ENCODE results near the gene STK35.

STK35 gene

DNA sequence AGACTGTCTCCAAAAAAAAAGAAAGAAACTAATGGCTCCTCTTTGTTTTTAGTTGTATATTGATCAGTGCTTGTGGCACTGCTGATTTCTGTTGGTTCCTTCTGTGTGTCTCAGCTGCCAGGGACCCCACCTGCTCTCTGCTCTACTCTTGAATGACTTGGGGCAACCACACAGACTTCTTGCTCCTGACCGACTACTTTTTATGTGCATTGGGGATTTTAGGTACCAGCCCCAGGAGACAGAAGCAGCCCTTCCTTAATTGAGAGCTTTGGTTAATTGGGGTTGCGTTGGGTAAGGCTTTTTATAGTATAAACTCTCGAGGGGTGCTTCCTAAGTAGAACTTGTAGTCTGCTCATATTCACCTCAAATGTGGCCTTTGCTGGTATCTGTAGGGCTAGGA lies 6.9 kb downstream of the STK35 start:
- H3K27ac ChIP-seq: no peak overlapping the region
- no peak for TF ChIP-seq ZFX (IDR thresholded peaks at IDR 0.05; ENCODE audit: borderline replicate concordance)
- TF ChIP-seq, protein P1, sequence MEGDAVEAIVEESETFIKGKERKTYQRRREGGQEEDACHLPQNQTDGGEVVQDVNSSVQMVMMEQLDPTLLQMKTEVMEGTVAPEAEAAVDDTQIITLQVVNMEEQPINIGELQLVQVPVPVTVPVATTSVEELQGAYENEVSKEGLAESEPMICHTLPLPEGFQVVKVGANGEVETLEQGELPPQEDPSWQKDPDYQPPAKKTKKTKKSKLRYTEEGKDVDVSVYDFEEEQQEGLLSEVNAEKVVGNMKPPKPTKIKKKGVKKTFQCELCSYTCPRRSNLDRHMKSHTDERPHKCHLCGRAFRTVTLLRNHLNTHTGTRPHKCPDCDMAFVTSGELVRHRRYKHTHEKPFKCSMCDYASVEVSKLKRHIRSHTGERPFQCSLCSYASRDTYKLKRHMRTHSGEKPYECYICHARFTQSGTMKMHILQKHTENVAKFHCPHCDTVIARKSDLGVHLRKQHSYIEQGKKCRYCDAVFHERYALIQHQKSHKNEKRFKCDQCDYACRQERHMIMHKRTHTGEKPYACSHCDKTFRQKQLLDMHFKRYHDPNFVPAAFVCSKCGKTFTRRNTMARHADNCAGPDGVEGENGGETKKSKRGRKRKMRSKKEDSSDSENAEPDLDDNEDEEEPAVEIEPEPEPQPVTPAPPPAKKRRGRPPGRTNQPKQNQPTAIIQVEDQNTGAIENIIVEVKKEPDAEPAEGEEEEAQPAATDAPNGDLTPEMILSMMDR (IDR thresholded peaks at IDR 0.05): no peak

DNA sequence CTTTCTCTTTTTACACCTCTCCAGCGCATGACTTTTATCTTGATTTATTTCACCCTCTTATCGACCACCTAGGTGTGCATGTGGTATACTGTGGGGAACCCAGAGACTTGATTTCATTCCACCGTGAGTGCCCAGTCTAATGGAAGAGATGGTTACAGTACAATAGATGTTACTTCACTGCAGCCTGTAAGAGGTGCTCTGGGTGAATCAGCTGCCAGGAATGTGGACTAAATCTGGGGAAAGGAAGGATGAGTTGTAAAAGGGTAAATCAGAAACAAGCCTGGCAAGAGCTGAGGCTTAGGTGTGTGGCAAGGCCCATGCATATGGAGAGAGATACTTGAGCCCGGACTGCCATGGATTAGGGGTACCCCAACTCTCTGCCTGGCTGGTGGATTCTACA lies 7.4 kb downstream of the STK35 start:
- H3K27ac ChIP-seq: no peak overlapping the region
- no peak for TF ChIP-seq ZFX (IDR thresholded peaks at IDR 0.05; ENCODE audit: borderline replicate concordance)
- TF ChIP-seq, protein P1 (IDR thresholded peaks at IDR 0.05): no peak

DNA sequence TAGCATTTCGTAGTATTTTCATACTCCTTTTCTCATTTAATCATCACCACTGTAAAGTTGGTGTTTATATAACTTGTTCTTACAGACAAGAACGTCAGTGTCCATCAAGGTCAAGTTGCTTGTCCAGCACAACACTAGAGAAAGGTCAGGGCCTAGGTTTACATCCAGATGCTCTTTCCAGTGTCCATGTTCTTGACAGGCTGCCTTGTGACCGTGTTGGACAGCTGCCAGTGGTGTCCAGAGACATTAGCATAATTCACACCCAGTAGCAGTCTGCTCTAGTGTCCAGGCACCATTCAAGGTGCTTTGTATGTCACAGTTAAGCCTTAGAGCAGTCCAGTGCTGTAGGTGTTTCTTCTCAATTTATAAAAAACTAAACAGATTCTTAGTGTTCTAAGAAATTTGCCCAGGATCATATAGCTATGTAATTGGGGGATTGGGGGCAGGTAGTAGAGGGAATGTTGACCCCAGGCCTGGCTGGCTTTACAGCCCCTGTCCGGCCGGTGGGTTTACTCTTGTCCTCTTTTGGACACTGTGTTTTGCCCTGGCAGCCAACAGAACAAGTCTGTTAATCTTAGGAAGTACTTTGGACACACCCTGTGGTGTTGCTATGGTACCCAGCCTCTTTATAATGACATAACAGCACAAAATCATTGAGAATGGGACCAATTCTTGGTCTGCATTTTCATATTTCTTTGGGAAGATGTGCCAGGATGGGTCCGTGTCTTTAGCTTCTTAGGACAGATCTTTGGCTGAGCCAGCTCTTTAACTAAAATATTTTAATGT lies 8.0 kb downstream of the STK35 start:
- no peak overlapping the region for H3K27ac ChIP-seq

DNA sequence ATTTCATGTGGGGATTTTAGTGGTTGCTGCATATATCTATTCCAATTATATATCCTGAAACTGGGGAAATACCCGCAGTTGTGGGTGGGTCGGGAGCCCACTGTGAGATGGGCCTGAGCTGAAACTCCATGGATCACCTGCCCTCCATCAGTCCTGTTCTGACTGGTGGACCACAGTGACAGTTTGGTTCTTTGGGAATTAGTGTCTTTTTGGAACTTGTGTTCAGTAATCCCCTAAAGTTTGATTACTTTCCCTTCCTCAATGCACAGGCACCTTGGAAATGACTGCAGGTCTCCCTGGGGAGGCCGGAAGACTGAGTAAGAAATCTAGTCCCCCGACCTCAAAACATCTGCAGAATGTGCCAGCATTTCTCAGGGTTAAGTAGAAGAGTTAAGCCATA lies 11.3 kb downstream of the STK35 start:
- no peak overlapping the region for H3K27ac ChIP-seq
- TF ChIP-seq, protein P1 (IDR thresholded peaks at IDR 0.05): no peak

More for the DNA sequence above, 8.0 kb downstream of the STK35 start:
- TF ChIP-seq, protein P1 (IDR thresholded peaks at IDR 0.05): no peak
- no peak for TF ChIP-seq ZFX (IDR thresholded peaks at IDR 0.05; ENCODE audit: borderline replicate concordance)

DNA sequence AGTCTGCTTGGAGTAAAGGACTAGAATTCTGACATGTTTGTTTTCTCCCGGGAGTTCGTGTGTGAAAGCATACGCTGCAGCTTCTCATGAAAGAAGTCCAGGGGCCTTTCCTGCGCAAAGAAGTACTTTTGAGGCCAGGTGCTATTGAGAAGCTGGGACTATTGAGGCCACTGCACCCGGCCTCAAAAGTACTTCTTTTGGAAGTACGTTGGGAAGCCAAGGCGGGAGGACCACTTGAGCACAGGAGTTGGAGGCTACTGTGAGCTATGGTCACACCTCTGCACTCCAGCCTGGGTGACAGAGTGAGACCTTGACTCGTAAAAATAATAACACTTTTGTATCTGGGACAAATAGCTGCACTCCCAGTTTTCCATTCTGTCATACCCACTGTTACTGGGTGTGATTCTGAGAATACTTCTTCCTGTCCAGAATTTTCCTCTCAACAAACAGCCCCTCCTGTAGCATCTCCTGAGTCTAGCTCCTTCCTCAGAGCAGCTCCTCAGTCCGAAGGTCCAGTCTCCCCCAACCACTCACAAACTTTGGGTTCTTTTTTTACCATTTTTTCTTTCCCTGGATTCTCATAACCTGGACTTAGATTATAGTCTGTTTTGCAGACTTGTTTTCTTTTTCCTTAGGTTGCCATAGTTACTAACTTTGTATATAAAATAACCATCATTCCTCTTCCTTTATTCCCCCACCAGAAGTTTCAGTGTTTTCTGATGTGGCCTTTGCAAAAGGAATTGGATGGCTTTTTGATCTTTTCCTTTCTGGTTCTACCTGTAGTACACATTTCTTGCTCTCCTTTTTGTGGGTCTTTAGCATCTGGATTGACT lies 12.7 kb downstream of the STK35 start:
- no peak overlapping the region for H3K27ac ChIP-seq
- TF ChIP-seq ZFX (IDR thresholded peaks at IDR 0.05; ENCODE audit: borderline replicate concordance): no peak
- TF ChIP-seq, protein P1 (IDR thresholded peaks at IDR 0.05): no peak

DNA sequence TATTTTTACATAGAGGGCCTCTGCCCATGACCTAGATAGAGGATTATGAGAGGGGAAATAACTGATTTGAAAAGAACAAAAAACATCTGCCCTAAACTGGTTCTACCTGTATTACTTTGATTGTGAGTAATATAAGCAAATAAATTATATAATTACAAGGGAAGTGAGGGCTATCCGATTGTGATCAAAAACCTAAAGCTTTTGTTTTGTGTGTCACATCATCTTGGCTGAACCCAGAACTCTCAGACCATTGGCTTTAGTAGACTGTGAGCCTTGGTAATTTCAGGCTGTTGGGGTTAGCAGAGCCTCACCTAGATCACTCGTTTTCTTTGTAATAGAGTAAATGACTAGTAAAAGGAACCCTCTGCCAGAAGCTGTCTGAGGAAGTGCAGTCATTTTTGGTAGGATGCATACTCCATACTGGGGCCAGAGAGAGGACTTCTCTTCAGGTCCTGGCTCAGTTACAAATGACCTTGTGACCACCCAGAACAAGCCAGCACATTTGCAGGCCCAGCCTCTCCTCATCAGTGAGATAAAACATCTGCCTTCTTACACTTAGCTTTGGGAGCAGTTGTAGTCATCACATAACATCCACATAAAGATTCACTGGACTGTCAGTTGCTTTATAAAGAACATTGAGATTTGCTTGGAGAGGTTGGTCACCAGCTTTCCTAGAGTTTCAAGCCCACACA lies 13.5 kb downstream of the STK35 start:
- TF ChIP-seq ZFX (IDR thresholded peaks at IDR 0.05; ENCODE audit: borderline replicate concordance): no peak
- TF ChIP-seq, protein P1 (IDR thresholded peaks at IDR 0.05): no peak
- H3K27ac ChIP-seq: no peak overlapping the region
